ENCODE data around the gene MEPCE.

DNA sequence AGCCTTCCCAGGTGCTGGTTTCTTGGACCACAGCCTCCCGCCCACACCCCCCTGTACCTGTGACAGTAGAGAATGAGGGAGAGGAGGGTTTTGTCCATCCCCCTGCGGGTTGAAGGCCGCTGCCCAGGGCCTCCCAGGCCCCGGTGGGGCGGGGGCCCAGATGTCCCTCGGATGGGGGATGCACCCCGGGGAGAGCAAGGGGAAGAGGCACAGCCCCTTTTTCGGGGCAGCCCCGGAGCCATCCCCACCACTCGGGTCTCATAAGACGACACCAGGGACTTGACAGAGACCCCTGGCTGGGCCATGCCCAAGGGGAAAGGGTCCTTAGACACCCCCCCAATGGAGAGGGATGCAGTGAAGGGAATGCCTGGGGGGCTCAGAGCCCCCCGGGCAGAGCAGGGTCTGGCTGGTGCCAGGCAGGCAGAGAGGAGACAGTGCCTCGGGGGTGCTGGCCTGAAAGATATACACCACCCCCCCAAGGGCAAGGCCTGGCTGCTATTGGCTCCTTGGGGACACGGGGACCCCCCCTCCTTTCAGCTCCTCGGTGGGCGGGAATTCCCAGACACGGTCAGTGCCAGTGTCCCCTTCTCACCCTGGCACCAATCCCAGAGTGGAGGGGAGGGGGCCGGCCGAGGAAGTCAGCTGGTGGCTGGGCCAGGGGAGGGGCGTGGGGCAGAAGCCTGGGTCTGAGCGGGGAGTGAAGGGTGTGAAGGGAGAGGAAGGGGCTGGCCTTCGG lies 38.2 kb downstream of the MEPCE start:
- no peak for TF ChIP-seq EZH2 (IDR thresholded peaks at IDR 0.05; ENCODE audit: borderline replicate concordance, low read depth, low read length, poor library complexity, severe bottlenecking)
- TF ChIP-seq CTCF (conservative IDR thresholded peaks at IDR 0.05; ENCODE audit: low read depth, low read length): no peak
